B cell (primary cell): ENCODE data around the gene HOATZ. TPM values are rescaled to one million over a fixed set of nuclear protein-coding genes. Genes with fewer than 3 reads are reported as not detected.

ENCODE experiments used
- ATAC-seq: fragments of 200-7000 bp; cut with Tn5 transposase; one replicate; pipeline ENCODE4 v1.10.0; 2021; ENCODE audit warnings: low read depth, mild to moderate bottlenecking, moderate number of reproducible peaks, moderate library complexity
- CTCF ChIA-PET: fragments of 350-600 bp; sonication (Branson Sonifier 250); formaldehyde crosslinking; loops from one replicate; lab custom pipeline; 2021; ENCODE audit warnings: antibody characterized with exemption, inconsistent platforms; lab: Charles Lee
- POLR2A ChIA-PET: fragments of 350-600 bp; sonication (Branson Sonifier 250); formaldehyde crosslinking; loops from one replicate; lab custom pipeline; 2021; ENCODE audit warnings: antibody characterized with exemption; lab: Charles Lee
- DNase-seq: peaks from one replicate; pipeline ENCODE4 v3.0.0; 2013
- H2AFZ ChIP-seq: 2 replicates; pipeline ENCODE4 v1.6.1; 2012; ENCODE audit warnings: mild to moderate bottlenecking, low read depth, low read length; ENCODE audit not compliant: insufficient read depth, poor library complexity, severe bottlenecking
- H3K27ac ChIP-seq, 2 donors: 1 replicate in 1 of 2; 2 replicates in 1 of 2; pipeline ENCODE4 v1.5.1; 2012 to 2013; ENCODE audit warnings: low read length in 2 of 2, mild to moderate bottlenecking in 2 of 2, moderate library complexity in 1 of 2
- H3K27me3 ChIP-seq, 4 experiments: fragments of 200-600 bp in 1 of 4; sonication (generic) in 1 of 4; replicated peaks in 1 of 4; 1 replicate in 2 of 4; 2 replicates in 2 of 4; pipeline versions ENCODE4 v1.6.1 to v1.7.0; 2013 to 2016; ENCODE audit warnings: low read length in 3 of 4, mild to moderate bottlenecking in 2 of 4, mixed read lengths in 1 of 4, moderate library complexity in 1 of 4; ENCODE audit not compliant: insufficient read depth in 4 of 4, control insufficient read depth in 3 of 4; ENCODE audit errors: control extremely low read depth in 1 of 4
- H3K36me3 ChIP-seq, 2 experiments: replicated peaks in 1 of 2; 1 replicate in 1 of 2; 2 replicates in 1 of 2; pipeline versions ENCODE4 v1.6.1 to v1.7.1; 2013; ENCODE audit warnings: low read length in 1 of 2; ENCODE audit not compliant: insufficient read depth in 2 of 2, control insufficient read depth in 1 of 2; ENCODE audit errors: control extremely low read depth in 1 of 2, extremely low read depth in 1 of 2
- H3K4me1 ChIP-seq, 2 donors: fragments of 200-600 bp in 1 of 2; sonication (generic) in 1 of 2; 1 replicate in 1 of 2; 2 replicates in 1 of 2; pipeline versions ENCODE4 v1.5.1 to v1.6.1; 2013 to 2017; ENCODE audit warnings: low read length in 2 of 2; ENCODE audit not compliant: control insufficient read depth in 2 of 2, insufficient read depth in 2 of 2
- H3K4me2 ChIP-seq: replicated peaks from 2 replicates; pipeline ENCODE3; 2012; ENCODE audit warnings: mild to moderate bottlenecking, low read depth, low read length; ENCODE audit not compliant: poor library complexity, severe bottlenecking
- H3K4me3 ChIP-seq, 5 experiments: fragments of 200-600 bp in 1 of 5; sonication (generic) in 1 of 5; 1 replicate in 3 of 5; 2 replicates in 2 of 5; pipeline versions ENCODE4 v1.5.1 to v1.7.0; 2011 to 2016; ENCODE audit warnings: low read length in 4 of 5, mild to moderate bottlenecking in 4 of 5, low read depth in 2 of 5, control low read depth in 1 of 5, moderate library complexity in 1 of 5; ENCODE audit not compliant: insufficient read depth in 1 of 5; ENCODE audit errors: control extremely low read depth in 1 of 5, extremely low read depth in 1 of 5
- H3K79me2 ChIP-seq: fragments of 200-600 bp; sonication (generic); one replicate; pipeline ENCODE4 v1.6.0; 2016; ENCODE audit warnings: low read length; ENCODE audit not compliant: control insufficient read depth, insufficient read depth
- H3K9ac ChIP-seq: fragments of 200-600 bp; sonication (generic); 2 replicates; pipeline ENCODE4 v1.6.1; 2017; ENCODE audit warnings: mild to moderate bottlenecking, low read length, moderate library complexity
- H3K9me3 ChIP-seq, 3 donors: one replicate each; pipeline versions ENCODE4 v1.6.1 to v1.7.1; 2013; ENCODE audit warnings: low read length in 2 of 3; ENCODE audit not compliant: control insufficient read depth in 2 of 3, insufficient read depth in 1 of 3; ENCODE audit errors: control extremely low read depth in 1 of 3
- H4K20me1 ChIP-seq: 2 replicates; pipeline ENCODE4 v1.6.0; 2012; ENCODE audit warnings: mild to moderate bottlenecking, low read length; ENCODE audit not compliant: insufficient read depth, control insufficient read depth, poor library complexity, severe bottlenecking
- H3K27ac Mint-ChIP-seq: one replicate; pipeline ENCODE4 v1.8.0; 2021; ENCODE audit warnings: mixed read lengths
- H3K27me3 Mint-ChIP-seq: one replicate; pipeline ENCODE4 v1.8.0; 2021; ENCODE audit warnings: mixed read lengths
- H3K4me1 Mint-ChIP-seq: one replicate; pipeline ENCODE4 v1.8.0; 2021; ENCODE audit warnings: mixed read lengths
- H3K4me3 Mint-ChIP-seq: one replicate; pipeline ENCODE4 v1.8.0; 2021; ENCODE audit warnings: mixed read lengths
- H3K9me3 Mint-ChIP-seq: one replicate; pipeline ENCODE4 v1.8.0; 2022; ENCODE audit warnings: mixed read lengths; ENCODE audit not compliant: insufficient read depth
- EZH2 ChIP-seq: IDR thresholded peaks from 2 replicates; pipeline ENCODE4 v1.6.1; 2012; ENCODE audit warnings: borderline replicate concordance, low read depth, mild to moderate bottlenecking, moderate library complexity, low read length; ENCODE audit not compliant: insufficient read depth, poor library complexity, severe bottlenecking
- WGBS: methylation state at CpG from one replicate; pipeline ENCODE4 v1.1.5; 2013; ENCODE audit warnings: missing lambda C conversion rate; ENCODE audit not compliant: insufficient coverage; 5-methylcytosine and 5-hydroxymethylcytosine counted together
- intact Hi-C: fragments of 100-400 bp; cut with micrococcal nuclease; formaldehyde crosslinking; loops from one replicate; pipeline ENCODE4 v1.10.0; 2022
- polyA plus RNA-seq: library from polyadenylated mRNA; depleted of rRNA; stranded (reverse); fragments of >200 nt; gene quantifications from 2 replicates; pipeline ENCODE4 v1.2.3, GENCODE V29; 2012
- total RNA-seq, 2 donors: library from RNA; stranded (reverse); fragments of 120-200 nt in 1 of 2; gene quantifications; 1 replicate in 1 of 2; 2 replicates in 1 of 2; pipeline versions ENCODE4 v1.2.3 to v1.2.4, GENCODE V29; 2013 to 2022
- TF ChIP-seq, protein P1 (sequence below): fragments of 200-600 bp; IDR thresholded peaks from one replicate; pipeline ENCODE4 v1.8.0; 2022; ENCODE audit warnings: antibody characterized with exemption, mild to moderate bottlenecking

The HOATZ gene
- total and polyA plus RNA-seq, 2 donors (not counting 1 experiment from before 2014, with no cell fraction given), result not detected

DNA sequence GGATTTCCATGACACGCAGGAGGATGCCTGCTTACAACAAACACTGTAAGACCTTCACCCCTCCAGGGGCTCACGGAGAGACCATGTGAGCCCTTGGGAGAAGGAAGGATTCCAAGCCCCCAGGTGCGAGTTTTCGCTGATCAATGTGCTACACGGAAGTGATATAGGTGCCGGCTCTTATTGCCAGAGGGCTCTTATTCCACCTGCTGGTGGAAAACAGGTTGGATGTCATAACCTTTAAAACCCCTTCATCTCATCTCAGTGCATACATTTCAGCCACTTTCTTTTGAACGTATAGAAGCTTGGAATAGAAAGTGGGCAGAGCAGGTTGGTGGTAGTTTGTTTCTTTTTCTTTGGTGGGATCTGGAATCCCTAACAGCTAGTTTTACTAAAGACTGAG is 51.7 kb downstream of the HOATZ start:
- no peaks in the 10 kb centered on the region for H3K9me3 Mint-ChIP-seq
- Histone ChIP-seq H3K9me3 (no peaks in the 10 kb centered on the region), H3K27ac (no peak overlapping the region), H3K79me2 (no peaks in the 10 kb centered on the region), H3K4me3 (no peak overlapping the region), H3K4me2 (no peak overlapping the region), H3K27me3 (peaks cover 0 to 2% (median 0%) of the 10 kb centered on the region in 4 experiments), H3K9ac (no peak overlapping the region), H3K36me3 (no peaks in the 10 kb centered on the region), H3K4me1 (no peaks in the 10 kb centered on the region), H4K20me1 (no peaks in the 10 kb centered on the region), H2AFZ (no peak overlapping the region)
- DNase-seq (no peak), ATAC-seq (no peak)
- no peak for TF ChIP-seq EZH2
- TF ChIP-seq, protein P1, sequence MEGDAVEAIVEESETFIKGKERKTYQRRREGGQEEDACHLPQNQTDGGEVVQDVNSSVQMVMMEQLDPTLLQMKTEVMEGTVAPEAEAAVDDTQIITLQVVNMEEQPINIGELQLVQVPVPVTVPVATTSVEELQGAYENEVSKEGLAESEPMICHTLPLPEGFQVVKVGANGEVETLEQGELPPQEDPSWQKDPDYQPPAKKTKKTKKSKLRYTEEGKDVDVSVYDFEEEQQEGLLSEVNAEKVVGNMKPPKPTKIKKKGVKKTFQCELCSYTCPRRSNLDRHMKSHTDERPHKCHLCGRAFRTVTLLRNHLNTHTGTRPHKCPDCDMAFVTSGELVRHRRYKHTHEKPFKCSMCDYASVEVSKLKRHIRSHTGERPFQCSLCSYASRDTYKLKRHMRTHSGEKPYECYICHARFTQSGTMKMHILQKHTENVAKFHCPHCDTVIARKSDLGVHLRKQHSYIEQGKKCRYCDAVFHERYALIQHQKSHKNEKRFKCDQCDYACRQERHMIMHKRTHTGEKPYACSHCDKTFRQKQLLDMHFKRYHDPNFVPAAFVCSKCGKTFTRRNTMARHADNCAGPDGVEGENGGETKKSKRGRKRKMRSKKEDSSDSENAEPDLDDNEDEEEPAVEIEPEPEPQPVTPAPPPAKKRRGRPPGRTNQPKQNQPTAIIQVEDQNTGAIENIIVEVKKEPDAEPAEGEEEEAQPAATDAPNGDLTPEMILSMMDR, result no peak
- H3K27me3 Mint-ChIP-seq, result peaks cover 13% of the 10 kb centered on the region
- no peaks in the 10 kb centered on the region for H3K4me1 Mint-ChIP-seq
- H3K4me3 Mint-ChIP-seq, result no peak overlapping the region
- no peak overlapping the region for H3K27ac Mint-ChIP-seq
- ChIA-PET POLR2A (no interaction called here), CTCF (interaction anchor here (0.8 to 3.0 kb wide), 11 partner anchors 10 to 279 kb away, joined by 3 to 44 read pairs (median 4); partner anchors contain the start of gene PPP2R1B)
- WGBS, result 95% methylated on average over 4 of the region's 7 CpGs
- intact Hi-C loops, result loop anchor here (5.0 kb wide), 1 partner anchor 416 kb away; no protein-coding TSS in a partner anchor

DNA sequence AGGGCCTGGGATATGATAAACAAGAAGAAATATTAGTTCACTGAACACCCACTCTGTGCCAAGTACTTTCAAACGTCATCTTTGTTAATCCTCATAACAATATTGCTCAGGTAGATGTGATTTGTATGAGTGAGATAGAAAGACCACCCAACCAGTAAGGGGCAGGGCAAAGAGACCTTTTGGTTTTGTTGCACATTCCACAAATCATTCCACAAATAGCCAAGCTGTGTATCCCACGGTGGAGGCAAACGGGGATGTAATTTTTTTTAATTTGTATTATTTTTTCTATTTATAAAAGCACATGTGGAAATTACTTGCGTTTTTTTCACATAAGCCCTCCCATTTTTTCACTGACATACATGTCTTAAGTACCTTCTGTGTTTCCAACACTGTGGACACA is 54.9 kb downstream of the HOATZ start:
- no peak overlapping the region for H3K27ac ChIP-seq
- peaks cover 14% of the 10 kb centered on the region for H3K27me3 Mint-ChIP-seq
- H3K36me3 ChIP-seq, result no peaks in the 10 kb centered on the region
- DNase-seq (no peak), ATAC-seq (no peak)
- no peaks in the 10 kb centered on the region for H3K79me2 ChIP-seq
- H3K4me3 ChIP-seq, result no peak overlapping the region
- no CpG with 5 or more reads among the region's 4 CpGs for WGBS
- peaks cover 4% of the 10 kb centered on the region for H3K4me1 Mint-ChIP-seq
- no peaks in the 10 kb centered on the region for H4K20me1 ChIP-seq
- H3K9me3 ChIP-seq, result no peaks in the 10 kb centered on the region
- no peak overlapping the region for H3K4me3 Mint-ChIP-seq
- CTCF ChIA-PET, result interaction anchor here (1.3 kb wide), 1 partner anchor 273 kb away, joined by 3 read pairs; no protein-coding TSS in a partner anchor
- H3K9me3 Mint-ChIP-seq, result no peaks in the 10 kb centered on the region
- H3K4me1 ChIP-seq, result no peaks in the 10 kb centered on the region
- peaks cover 0 to 4% (median 0%) of the 10 kb centered on the region in 4 experiments for H3K27me3 ChIP-seq
- H3K27ac Mint-ChIP-seq, result no peak overlapping the region
- intact Hi-C loops, result loop anchor here (5.0 kb wide), 1 partner anchor 413 kb away; no protein-coding TSS in a partner anchor
- no peak overlapping the region for H3K9ac ChIP-seq
- POLR2A ChIA-PET, result no interaction called here
- no peak for TF ChIP-seq EZH2
- TF ChIP-seq, protein P1, result no peak
- H3K4me2 ChIP-seq, result no peak overlapping the region
- no peak overlapping the region for H2AFZ ChIP-seq
